Bronchial epithelial cell (primary cell): ENCODE data around the gene ADRA1B. TPM values are rescaled to one million over a fixed set of nuclear protein-coding genes. Genes with fewer than 3 reads are reported as not detected.

Source experiments
- total RNA-seq: library from RNA; depleted of rRNA; stranded (reverse); fragments of >200 nt; gene quantifications from 2 replicates; pipeline ENCODE4 v1.2.1, GENCODE V29; 2014

Gene ADRA1B
- total RNA-seq, 1 donor from 2014 or later = under 0.01 TPM

Other genes starting within 250 kb of the ADRA1B start
- gene TTC1, start 92.7 kb downstream of the ADRA1B start, total RNA-seq = 25.5 and 42.4 TPM in 2 replicates
- 10.8 and 13.1 TPM in 2 replicates for gene PWWP2A, start 203.0 kb downstream of the ADRA1B start, total RNA-seq